Kasumi-1 (cell line): Measurements from ENCODE around the gene MUC2.

Source experiments
- DNase-seq, 2 experiments: peaks; one replicate each; lab custom pipeline; 2025; lab: John Stamatoyannopoulos, UW

Gene MUC2

GRCh38 chr11:1087961-1088926, 13.6 kb downstream of the MUC2 start:
- no peak for DNase-seq

DNA sequence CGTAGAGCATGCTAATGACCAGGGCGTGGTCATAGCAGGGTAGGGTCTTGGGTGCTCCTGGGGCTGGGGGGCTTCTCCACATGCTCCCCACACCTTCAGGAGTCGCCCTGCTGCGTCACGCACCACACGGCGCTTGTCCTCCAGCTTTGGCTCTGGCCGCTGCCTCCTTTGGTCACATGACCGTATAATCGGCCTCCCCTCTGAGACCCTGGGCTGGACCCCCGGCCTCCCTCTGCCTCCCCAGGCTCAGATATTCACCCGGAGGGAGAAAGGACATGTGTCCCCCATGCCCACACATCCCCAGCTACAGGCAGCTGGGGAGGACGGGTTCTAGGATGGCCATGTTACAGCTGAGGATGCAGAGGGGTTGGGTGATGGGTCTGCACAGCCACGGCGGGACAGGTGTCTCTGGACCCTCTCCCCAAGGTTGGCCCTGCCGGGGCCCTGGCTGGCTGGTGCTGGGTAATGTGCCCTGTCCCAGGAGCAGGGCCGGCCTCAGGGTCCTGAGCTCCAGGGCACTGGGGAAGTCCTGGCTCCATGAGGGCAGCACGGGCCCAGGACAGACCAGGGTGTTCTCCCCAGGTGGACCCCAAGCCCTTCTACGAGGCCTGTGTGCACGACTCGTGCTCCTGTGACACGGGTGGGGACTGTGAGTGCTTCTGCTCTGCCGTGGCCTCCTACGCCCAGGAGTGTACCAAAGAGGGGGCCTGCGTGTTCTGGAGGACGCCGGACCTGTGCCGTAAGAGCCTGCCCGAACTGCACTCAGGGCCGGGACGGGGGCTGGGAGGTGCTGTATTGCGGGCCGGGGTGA, 14.5 kb downstream of the MUC2 start:
- DNase-seq = no peak

- DNase-seq = no peak
Measured at GRCh38 chr11:1089738-1090599, 15.3 kb downstream of the MUC2 start.

DNA sequence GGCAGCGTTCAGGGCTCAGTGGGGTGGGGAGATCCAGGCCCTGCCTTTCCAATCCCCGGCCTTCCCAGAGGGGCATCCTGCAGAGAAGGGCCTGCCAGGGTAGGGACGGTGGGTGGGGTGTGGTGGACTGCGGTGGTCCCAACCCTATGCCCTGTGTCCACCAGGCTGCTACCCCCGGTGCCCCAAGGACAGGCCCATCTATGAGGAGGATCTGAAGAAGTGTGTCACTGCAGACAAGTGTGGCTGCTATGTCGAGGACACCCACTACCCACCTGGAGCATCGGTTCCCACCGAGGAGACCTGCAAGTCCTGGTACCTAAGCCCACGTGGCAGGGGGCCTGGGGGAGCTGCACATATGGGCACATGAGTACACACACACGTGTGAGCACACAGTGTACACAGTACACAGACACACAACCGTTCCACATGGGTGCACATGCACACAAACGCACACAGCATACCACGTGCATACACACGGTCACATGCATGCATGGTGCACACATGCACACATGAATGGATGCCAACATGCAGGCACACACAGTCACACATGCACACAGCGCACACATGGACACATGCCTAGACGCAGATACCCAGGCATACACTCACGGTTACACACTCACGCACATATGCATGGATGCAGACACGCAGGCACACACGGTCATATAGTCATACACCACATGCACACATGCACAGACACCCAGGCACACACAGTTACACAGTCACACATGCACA, 16.1 kb downstream of the MUC2 start:
- DNase-seq = no peak

- no peak for DNase-seq
Measured at GRCh38 chr11:1091332-1092083, 16.8 kb downstream of the MUC2 start.

DNA sequence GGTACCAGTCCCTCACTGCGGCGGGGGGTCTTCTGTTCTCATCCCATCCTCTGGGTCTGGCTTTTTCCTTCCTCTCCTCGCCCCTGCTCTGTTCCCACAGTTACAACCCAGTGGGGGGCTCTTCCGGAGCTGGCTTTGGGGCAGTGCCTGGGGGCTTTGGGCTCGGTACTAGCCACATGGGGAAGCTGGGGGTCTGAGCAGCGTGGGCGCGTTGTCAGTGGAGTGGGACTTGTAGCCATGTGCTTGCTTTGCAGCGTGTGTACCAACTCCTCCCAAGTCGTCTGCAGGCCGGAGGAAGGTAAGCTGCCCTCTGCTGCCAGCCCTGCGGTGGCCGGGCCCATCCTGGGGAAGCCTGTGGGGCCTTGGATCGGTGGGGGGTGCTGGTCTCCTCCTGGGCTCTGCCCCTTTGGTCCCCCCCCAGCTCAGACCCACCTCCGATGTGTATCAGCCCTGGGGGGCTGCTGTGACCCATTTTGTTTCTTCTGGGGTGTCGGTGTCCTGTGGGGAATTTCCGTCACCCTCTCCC, 17.5 kb downstream of the MUC2 start:
- no peak for DNase-seq

DNA sequence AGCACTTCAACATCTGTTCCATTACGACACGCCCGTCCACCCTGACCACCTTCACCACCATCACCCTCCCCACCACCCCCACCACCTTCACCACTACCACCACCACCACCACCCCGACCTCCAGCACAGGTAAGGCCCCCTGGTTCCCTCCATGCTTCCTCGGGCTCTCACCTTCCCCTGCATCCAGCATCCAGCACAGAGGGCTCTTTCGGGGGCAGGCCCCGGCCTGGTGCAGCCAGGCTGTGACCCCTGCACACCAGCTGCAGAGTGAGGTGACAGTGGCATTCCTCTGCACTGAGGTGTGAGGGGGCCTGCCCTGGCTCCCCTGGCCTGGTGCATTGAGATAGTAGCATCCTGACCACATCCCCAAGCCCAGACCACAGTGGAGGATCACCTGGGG, 18.2 kb downstream of the MUC2 start:
- no peak for DNase-seq

DNA sequence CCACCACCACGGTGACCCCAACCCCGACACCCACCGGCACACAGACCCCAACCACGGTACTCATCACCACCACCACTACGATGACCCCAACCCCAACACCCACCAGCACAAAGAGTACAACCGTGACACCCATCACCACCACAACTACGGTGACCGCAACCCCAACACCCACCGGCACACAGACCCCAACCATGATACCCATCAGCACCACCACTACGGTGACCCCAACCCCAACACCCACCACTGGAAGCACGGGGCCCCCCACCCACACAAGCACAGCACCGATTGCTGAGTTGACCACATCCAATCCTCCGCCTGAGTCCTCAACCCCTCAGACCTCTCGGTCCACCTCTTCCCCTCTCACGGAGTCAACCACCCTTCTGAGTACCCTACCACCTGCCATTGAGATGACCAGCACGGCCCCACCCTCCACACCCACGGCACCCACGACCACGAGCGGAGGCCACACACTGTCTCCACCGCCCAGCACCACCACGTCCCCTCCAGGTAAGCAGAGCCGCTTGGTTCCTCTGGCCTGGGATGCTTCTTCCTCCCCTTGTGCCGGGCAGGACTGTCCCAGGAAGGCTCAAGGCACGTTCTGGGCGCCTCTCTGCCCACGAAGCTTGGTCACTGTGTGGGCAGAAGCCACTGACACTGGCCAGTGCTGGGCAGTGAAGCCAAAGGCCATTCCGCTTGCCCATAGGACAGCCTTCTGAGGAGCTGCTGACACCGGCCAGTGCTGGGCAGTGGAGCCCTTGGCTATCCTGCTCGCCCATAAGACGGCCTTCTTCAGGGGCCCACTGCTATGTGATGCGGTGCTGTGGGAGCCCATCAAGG, 25.1 kb downstream of the MUC2 start:
- no peak for DNase-seq

DNA sequence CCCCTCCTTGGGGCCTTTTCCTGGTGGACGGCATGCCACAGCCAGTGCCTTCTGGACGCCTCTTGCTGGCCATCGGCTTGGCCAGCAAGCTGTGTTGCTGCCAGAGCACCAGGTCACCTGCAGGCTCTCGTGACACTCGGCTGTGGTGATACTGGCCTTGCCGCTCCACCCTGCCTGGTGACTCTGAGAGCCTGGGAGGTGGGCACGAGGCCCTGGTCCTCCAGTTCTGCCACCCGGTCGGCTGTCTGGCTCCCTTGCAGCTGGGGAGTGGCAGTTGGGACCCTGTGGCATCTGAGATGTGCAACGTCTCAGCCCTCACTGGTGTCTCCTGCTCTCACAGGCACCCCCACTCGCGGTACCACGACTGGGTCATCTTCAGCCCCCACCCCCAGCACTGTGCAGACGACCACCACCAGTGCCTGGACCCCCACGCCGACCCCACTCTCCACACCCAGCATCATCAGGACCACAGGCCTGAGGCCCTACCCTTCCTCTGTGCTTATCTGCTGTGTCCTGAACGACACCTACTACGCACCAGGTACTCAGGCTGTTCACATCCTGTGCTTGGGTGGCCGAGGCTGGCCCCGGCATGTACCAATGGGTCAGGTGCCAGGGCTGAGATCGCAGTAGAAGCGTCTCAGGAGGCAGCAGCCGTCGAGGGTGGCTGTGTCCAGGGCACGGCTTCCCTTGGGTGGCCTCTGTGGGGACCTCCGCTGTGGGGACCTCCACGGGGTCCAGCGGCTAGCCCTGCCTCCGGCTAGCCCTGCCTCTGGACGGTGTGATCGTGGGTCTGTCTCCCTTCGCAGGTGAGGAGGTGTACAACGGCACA, 26.0 kb downstream of the MUC2 start:
- no peak for DNase-seq

- no peak for DNase-seq
Measured at GRCh38 chr11:1101318-1102089, 26.8 kb downstream of the MUC2 start.

DNA sequence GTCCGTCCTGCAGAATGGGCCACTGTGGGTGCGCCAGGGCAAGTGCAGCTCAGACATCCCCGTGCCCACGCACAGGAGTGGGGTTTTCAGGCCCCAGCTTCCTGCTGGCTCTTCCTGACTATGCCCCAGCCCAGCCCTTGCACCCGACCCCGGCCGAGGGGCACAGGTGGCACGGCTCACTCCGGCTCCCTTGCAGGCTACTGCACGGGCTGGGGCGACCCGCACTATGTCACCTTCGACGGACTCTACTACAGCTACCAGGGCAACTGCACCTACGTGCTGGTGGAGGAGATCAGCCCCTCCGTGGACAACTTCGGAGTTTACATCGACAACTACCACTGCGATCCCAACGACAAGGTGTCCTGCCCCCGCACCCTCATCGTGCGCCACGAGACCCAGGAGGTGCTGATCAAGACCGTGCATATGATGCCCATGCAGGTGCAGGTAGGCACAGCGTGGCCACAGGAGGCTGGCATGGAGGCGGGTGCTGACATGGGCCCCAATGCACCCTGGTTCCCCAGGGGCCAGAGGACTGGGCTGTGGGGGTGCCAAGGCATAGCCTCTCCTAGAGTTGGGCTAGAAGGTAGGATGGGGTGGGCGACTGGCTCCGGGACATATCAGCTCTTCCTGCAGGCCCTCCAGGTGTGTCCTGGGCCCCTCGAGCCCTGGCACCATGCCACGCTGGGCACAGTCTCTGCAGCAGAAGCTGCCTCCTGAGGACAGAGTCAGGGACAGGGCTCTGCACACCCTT, 27.7 kb downstream of the MUC2 start:
- DNase-seq = no peak

DNA sequence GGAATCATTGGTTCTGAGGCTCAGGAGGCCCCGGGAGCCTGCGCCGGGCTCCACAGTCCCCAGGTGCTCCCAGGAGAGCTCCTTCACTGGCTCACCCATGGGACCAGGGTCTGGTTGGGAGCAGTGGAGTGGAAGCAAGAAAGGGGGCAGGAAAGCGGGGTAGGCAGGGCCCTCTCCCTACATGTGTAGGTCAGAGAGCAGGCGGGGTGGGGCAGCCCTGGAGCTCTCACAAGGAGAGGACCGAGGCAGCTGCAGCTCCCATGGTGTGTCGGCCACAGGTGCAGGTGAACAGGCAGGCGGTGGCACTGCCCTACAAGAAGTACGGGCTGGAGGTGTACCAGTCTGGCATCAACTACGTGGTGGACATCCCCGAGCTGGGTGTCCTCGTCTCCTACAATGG, 28.3 kb downstream of the MUC2 start:
- no peak for DNase-seq

DNA sequence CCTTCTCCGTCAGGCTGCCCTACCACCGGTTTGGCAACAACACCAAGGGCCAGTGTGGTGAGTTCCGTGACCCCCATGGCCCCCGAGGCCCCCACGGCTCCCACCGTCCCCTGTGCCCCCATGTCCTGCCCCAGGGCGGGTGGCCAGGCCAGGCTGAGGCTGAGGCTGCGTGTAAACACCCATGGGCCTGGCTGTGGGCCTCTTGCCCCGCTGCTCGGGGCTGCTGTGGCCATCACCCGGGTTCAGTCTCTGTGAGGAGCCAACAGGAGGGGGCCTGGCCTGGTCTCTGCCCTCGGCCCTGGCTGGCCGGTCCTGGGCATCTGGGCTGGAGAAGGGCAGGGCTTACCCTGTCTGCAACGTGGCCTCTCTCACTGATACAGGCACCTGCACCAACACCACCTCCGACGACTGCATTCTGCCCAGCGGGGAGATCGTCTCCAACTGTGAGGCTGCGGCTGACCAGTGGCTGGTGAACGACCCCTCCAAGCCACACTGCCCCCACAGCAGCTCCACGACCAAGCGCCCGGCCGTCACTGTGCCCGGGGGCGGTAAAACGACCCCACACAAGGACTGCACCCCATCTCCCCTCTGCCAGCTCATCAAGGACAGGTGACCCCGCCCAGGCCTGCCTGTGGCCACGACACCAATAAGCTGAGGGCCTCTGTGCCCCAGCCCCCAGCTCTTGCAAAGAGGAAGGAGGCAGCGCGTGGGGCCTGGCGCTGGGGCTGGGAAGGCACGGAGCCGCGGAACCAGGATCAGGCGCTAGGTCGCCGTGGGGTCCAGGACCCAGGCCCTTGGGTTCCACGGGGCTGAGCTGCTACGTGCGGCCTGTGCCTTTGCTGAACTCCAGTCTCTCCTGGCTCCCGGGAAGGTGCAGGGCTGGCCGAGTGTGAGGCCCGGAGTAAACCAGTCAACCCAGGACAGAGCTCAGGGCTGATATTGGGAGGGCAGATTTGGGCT, 29.0 kb downstream of the MUC2 start:
- DNase-seq = no peak

- DNase-seq = no peak
Measured at GRCh38 chr11:1104411-1105182, 29.9 kb downstream of the MUC2 start.

- no peak for DNase-seq
Measured at GRCh38 chr11:1105183-1105565, 30.5 kb downstream of the MUC2 start.
